ENCODE data around the gene ATG101. TPM values are rescaled to one million over a fixed set of nuclear protein-coding genes. Genes with fewer than 3 reads are reported as not detected.
A peak's percentile ranks its signal among the peaks of the same experiment; 100 is the strongest.

ATG101 gene
- total and polyA plus RNA-seq, 2 experiments from 2014 or later: 27.7 to 60.3 TPM

DNA sequence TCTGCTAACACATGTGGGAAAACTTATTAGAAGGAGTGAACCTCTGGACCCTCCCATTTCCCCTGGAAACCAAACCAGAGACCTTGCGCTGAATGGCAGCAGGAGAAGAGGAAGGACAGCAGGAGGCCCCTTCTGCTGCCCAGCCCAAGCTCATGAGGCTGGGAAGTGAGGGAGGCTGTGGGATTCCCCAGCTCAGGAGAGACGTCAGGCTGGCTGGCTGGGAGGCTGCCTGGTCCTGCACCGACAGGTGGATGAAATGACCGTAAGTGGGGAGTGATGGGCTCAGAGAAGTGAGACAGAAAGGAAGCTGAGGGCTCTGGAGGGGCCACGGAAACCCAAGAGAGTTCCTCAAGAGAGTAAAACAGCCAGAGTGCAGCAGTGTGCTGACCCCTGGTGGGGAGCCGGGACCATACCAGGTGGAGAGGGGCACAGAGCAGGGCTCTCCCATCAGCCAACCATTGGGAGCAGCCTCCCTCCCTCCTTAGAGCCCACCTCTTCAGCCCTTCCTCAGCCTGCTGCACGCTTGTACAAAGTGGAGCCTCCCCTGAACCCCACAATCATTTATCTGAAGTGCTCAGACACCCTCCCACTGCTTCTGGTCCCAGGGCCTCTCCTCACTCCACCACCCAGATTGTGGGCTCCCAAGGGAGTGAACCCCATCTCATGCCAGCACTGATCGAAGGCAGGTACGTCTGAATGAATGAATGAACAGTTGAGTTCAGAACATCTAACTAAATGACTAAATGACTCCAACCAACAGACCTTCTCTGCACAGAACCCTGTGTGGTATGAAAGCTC lies 49.0 kb upstream of the ATG101 start:
- Histone ChIP-seq H3K36me3 (ENCODE audit: insufficient read depth) (no peaks in the 10 kb centered on the region), H3K4me2 (peak overlapping the region; percentile 81), H3K27me3 (ENCODE audit: insufficient read depth) (peaks cover 59% of the 10 kb centered on the region), H3K79me2 (replicated peaks; ENCODE audit: insufficient read depth) (no peaks in the 10 kb centered on the region), H3F3A (replicated peaks; ENCODE audit: low read depth) (peaks cover 6% of the 10 kb centered on the region; the same call in 1 of the 2 replicates), H3K9me2 (ENCODE audit: insufficient read depth) (no peaks in the 10 kb centered on the region), H3K4me3 (peak overlapping the region; percentile 47; the same call in 1 of the 2 replicates), H2AFZ (peak overlapping the region; percentile 98), H3K27ac (ENCODE audit: low read depth) (no peak overlapping the region), H3K4me1 (ENCODE audit: insufficient read depth) (peaks cover 18% of the 10 kb centered on the region), H4K20me1 (replicated peaks; ENCODE audit: insufficient read depth) (no peaks in the 10 kb centered on the region)
- no peaks in the 10 kb centered on the region; the same call in 2 of the 3 replicates for H3K9me3 Mint-ChIP-seq
- DNase-seq (ENCODE audit: low spot score) (peak; percentile 91), ATAC-seq (peak; percentile 64)
- H3K4me3 Mint-ChIP-seq: peak overlapping the region; percentile 66
- peaks cover 38% of the 10 kb centered on the region for H3K27me3 Mint-ChIP-seq (ENCODE audit: insufficient read depth, low read depth, poor library complexity)
- no peaks in the 10 kb centered on the region; the same call in 2 of the 3 replicates for H3K36me3 Mint-ChIP-seq (ENCODE audit: low read depth)
- H3K27ac Mint-ChIP-seq: no peak overlapping the region
- peaks cover 22% of the 10 kb centered on the region for H3K4me1 Mint-ChIP-seq
- TF ChIP-seq, protein P1, sequence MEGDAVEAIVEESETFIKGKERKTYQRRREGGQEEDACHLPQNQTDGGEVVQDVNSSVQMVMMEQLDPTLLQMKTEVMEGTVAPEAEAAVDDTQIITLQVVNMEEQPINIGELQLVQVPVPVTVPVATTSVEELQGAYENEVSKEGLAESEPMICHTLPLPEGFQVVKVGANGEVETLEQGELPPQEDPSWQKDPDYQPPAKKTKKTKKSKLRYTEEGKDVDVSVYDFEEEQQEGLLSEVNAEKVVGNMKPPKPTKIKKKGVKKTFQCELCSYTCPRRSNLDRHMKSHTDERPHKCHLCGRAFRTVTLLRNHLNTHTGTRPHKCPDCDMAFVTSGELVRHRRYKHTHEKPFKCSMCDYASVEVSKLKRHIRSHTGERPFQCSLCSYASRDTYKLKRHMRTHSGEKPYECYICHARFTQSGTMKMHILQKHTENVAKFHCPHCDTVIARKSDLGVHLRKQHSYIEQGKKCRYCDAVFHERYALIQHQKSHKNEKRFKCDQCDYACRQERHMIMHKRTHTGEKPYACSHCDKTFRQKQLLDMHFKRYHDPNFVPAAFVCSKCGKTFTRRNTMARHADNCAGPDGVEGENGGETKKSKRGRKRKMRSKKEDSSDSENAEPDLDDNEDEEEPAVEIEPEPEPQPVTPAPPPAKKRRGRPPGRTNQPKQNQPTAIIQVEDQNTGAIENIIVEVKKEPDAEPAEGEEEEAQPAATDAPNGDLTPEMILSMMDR (conservative IDR thresholded peaks at IDR 0.05; ENCODE audit: low read depth in 2 of 2): peak; percentile 85 to 94
- TF ChIP-seq CREB1 (CRISPR knock-in tag; IDR thresholded peaks at IDR 0.05; ENCODE audit: low read depth): no peak

DNA sequence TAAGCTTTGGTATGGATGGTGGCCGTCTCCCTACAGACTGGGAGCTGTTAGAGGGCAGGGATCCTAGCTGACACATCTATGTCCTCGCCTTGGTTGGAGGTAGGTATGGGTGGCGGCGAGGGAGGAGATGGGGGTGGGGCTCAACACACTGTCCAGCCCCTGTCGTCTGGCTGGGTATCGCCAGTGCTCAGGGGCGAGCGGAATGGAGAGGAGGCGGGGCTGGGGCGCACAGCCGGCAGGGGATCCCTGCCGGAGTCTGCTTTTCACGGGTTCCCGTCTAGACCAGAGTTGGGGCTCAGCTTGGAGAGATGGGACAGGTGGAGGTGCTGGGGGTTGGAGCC lies 47.0 kb upstream of the ATG101 start:
- DNase-seq (ENCODE audit: low spot score) (peak; percentile 67), ATAC-seq (peak; percentile 31)
- peak overlapping the region; percentile 67 for H3K4me3 Mint-ChIP-seq
- no peaks in the 10 kb centered on the region for H3K9me2 ChIP-seq (ENCODE audit: insufficient read depth)
- peak overlapping the region; percentile 98 for H2AFZ ChIP-seq
- no peaks in the 10 kb centered on the region for H3K79me2 ChIP-seq (replicated peaks; ENCODE audit: insufficient read depth)
- TF ChIP-seq ZNF331 (CRISPR knock-in tag; IDR thresholded peaks at IDR 0.05; ENCODE audit: low read depth): no peak
- TF ChIP-seq, protein P2, sequence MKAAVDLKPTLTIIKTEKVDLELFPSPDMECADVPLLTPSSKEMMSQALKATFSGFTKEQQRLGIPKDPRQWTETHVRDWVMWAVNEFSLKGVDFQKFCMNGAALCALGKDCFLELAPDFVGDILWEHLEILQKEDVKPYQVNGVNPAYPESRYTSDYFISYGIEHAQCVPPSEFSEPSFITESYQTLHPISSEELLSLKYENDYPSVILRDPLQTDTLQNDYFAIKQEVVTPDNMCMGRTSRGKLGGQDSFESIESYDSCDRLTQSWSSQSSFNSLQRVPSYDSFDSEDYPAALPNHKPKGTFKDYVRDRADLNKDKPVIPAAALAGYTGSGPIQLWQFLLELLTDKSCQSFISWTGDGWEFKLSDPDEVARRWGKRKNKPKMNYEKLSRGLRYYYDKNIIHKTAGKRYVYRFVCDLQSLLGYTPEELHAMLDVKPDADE (IDR thresholded peaks at IDR 0.05): no peak
- TF ChIP-seq JUNB (IDR thresholded peaks at IDR 0.05; ENCODE audit: unreplicated experiment): no peak
- H3K36me3 ChIP-seq (ENCODE audit: insufficient read depth): no peaks in the 10 kb centered on the region
- peak overlapping the region; percentile 88 for H3K4me2 ChIP-seq
- H3K4me3 ChIP-seq: peak overlapping the region; percentile 73
- peaks cover 39% of the 10 kb centered on the region for H3K27me3 ChIP-seq (ENCODE audit: insufficient read depth)
- H3F3A ChIP-seq (replicated peaks; ENCODE audit: low read depth): peaks cover 6% of the 10 kb centered on the region; the same call in 1 of the 2 replicates
- H4K20me1 ChIP-seq (replicated peaks; ENCODE audit: insufficient read depth): no peaks in the 10 kb centered on the region
- no peaks in the 10 kb centered on the region for H3K36me3 Mint-ChIP-seq (ENCODE audit: low read depth)
- peaks cover 30% of the 10 kb centered on the region for H3K27me3 Mint-ChIP-seq (ENCODE audit: insufficient read depth, low read depth, poor library complexity)
- peaks cover 24% of the 10 kb centered on the region for H3K4me1 Mint-ChIP-seq
- H3K27ac Mint-ChIP-seq: no peak overlapping the region
- peaks cover 21% of the 10 kb centered on the region for H3K4me1 ChIP-seq (ENCODE audit: insufficient read depth)
- H3K27ac ChIP-seq (ENCODE audit: low read depth): no peak overlapping the region
- no peaks in the 10 kb centered on the region for H3K9me3 Mint-ChIP-seq
